ENCODE data around the gene PPP2R2D.

DNA sequence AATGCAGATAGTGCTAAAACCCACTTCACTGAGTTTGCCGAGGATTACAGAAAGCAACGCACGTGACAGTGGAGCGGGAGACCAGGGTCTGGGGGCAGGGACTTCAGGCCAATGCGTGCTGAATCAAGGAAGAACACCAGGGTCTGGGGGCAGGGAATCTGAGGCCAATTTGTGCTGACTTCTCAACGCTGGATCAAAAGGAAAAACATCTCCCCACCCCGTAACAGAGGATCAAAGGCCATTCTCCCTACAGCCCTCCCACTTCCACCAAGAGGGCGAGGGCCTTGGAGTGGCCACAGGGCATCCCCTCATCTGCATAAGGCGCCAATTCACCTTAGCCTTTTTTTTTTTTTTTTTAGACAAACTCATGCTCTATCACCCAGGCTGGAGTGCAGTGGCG, 103.2 kb downstream of the PPP2R2D start:
- TF ChIP-seq SMAD4 (CRISPR knock-in tag; IDR thresholded peaks at IDR 0.05) (no peak), ZNF671 (CRISPR knock-in tag; IDR thresholded peaks at IDR 0.05) (no peak), FOXJ3 (CRISPR knock-in tag; IDR thresholded peaks at IDR 0.05; ENCODE audit: borderline replicate concordance) (no peak), ZNF232 (CRISPR knock-in tag; IDR thresholded peaks at IDR 0.05) (no peak)

All from WTC11 (cell line).